H4 (cell line): Measurements from ENCODE around the gene TNFRSF14. TPM values are rescaled to one million over a fixed set of nuclear protein-coding genes. Genes with fewer than 3 reads are reported as not detected.
A peak's percentile ranks its signal among the peaks of the same experiment; 100 is the strongest.

ENCODE experiments used
- DNase-seq: peaks from one replicate; pipeline ENCODE4 v3.0.0-alpha.2; 2015; ENCODE audit warnings: low spot score
- total RNA-seq: library from RNA; depleted of rRNA; stranded (reverse); fragments of >200 nt; shearing (Covaris generic); gene quantifications from 2 replicates; pipeline ENCODE4 v1.2.3, GENCODE V29; 2014; rRNA removed

Gene TNFRSF14
- 3.3 and 9.1 TPM in 2 replicates for total RNA-seq

DNA sequence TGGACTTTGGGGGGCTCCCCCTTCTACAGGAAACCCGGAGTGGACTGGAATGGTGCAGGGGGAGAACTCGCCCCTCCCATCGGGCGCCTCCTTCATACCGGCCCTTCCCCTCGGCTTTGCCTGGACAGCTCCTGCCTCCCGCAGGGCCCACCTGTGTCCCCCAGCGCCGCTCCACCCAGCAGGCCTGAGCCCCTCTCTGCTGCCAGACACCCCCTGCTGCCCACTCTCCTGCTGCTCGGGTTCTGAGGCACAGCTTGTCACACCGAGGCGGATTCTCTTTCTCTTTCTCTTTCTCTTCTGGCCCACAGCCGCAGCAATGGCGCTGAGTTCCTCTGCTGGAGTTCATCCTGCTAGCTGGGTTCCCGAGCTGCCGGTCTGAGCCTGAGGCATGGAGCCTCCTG, at the start of gene TNFRSF14:
Gene TNFRSF14 (plus strand): TSS at position 95 of the 401 bp plus-strand sequence. CDS start 294 bp downstream, at position 389.
- DNase-seq: peak; percentile 56

DNA sequence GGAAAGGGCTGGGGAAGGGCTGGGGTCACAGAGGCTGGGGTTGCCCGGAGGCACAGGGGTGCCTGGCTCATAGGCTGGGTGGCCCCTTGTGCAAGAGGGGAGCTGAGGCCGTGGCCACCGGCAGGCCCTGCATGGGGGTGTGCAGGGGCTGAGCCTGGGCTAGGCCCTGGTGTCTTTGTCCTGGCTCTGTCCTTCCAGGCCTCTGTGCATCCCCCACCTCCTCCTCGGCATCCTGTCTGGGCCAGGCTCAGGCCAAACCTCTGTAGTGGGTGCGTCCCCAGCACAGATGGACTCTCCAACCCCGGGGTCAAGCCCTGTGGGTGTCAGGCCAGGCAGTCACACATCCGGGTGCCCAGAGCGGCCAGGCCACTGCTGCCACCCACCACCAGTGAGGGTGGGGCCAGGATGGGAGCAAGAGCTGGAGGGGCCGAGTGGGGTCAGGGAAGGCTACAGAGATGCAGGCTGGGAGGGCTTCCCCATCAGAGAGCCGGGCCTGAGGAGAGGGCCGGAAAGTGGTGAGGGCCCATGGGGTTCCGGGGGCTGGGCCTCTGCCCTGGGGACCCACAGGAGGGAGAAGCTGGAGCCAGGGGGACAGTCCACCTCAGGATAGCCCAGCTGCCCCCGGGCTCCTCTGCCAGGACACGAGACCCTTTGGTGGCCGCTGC, 49.1 kb upstream of the TNFRSF14 start:
- DNase-seq: no peak

DNA sequence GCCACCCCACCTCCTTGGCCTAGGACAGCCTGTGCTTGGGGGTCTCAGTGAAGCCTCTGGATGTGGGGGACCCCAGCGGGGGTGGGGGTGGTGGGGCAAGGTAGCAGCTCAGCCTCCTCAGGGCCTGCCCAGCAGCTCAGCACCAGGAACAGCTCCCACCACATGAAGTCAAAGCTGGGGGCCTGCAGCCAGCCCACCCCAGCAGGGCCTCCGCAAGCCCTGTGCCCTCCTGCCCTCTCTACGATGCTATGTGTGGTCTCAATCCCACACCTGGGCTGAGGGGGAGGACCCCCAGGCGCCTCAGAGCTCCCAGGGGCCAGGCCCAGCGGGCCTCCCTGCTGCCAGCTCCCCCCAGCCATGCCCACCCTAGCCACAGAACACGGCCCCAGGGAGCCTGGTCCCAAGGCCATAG, 48.4 kb upstream of the TNFRSF14 start:
- DNase-seq: no peak

DNA sequence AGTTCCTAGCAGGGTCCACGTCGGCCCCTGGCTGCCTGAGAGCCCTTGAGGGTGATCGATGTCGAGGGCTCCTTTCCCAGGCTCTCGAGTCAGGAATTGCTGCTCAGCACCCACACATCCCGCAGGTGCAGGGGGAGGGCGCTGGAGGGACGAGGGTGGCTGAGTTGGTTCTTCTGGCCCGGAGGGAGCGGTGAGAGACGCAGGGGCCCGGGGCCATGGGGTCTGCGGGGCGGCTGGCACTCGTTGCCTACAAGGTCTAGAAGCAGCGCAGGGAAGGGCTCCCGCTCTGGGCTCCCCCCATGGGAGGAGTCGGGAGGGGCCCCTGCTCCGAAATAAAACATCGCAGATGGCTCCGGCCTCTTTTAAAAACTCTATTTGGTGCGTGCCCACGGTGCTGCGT, 48.0 kb upstream of the TNFRSF14 start:
- DNase-seq: no peak

DNA sequence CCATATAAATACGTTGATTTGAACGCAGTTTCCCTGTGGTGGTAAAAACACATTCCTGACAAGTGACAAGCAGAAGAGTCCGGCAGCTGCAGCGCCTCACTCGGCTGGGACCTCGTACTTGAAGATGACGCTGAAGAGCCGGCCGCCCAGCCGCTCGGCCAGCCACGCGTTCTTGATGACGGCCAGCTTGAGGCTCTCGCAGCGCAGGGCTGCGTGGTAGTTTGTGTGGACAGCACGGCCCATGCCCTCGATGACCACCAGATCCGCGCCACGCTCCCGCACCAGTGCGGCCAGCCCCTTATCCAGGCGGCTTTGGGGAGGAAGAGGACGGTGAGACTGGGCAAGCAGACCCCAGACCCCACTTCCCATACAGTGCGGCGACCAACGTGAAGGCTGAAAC, 47.4 kb upstream of the TNFRSF14 start:
- no peak for DNase-seq

DNA sequence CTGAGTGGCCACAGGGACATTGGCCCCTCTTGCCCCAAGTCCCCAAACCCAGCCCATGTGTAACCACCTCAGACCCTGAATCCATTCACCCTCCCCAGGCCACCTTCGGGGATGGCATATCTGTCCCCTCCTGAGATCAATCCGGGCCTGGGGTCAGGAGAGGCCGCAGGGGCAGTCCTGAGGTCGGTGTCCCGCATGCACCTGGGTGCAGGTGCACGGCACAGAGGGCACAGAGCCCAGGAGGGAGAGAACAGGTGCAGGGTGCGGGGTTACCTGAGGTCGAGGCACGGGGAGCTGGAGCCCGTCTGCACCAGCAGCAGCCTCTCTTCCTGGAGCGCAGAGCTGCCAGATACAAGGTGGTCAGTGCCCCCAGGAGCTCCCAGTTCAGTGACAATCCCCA, 46.6 kb upstream of the TNFRSF14 start:
- DNase-seq: no peak

DNA sequence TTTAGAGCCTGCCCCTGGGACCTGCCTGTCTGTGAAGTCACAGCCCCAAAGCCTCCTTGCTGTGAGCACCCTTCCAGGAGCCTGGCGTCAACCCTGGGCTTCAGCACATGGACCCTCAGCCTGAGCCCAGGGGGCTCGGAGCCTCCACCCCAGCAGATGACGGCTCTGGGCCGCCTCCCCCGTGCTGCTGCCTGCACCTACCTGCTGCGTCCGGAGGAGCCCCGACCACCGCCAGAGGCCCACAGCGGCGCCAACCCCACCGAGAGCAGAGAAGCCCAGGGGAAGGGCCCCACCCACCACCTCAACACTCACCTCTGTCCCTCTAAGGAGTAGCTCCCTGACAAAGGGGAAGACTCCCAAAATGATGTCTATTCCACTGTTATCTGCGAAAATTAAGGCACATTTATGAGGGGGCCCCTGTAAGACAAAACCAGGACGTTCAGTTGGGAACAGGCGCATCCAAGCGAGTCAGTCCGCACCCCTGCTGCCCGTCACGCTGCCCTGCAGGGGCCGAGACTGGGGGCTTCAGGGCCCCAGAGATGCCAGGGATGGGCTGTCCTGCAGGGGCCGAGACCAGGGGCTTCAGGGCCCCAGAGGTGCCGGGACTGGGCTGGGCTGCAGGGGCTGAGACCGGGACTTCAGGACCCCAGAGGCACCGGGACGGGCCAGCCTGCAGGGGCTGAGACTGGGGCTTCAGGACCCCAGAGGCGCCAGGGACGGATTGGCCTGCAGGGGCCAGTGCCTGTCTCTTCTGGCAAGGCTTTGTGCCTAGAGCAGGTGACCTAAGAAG, 45.6 kb upstream of the TNFRSF14 start:
- DNase-seq: no peak

DNA sequence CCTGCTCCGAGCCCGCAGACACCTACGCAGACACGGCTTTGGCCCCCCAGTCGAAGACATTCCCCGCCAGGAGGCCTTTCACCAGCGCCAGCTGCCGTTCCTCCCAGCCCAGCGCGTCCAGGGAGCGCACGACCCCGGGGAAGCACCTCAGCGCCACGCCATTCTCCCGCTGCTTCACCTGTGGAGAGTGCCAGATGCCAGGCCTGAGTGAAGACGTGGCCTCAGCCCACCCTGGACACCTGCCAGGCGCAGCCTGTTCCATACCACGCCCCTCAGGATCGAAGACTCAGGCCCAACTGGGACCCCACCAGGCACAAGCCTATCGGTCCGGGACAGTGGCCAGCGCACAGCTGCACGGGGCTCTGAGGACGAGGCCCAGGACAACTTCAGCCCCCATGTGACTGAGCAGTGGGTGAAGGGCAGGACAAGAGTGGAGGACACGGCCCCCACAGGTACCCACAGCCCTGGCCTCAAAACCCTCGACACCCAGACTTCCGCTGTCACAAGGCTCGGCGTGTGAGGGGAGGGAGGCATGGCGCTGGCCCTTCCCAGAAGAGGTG, 43.2 kb upstream of the TNFRSF14 start:
- no peak for DNase-seq

DNA sequence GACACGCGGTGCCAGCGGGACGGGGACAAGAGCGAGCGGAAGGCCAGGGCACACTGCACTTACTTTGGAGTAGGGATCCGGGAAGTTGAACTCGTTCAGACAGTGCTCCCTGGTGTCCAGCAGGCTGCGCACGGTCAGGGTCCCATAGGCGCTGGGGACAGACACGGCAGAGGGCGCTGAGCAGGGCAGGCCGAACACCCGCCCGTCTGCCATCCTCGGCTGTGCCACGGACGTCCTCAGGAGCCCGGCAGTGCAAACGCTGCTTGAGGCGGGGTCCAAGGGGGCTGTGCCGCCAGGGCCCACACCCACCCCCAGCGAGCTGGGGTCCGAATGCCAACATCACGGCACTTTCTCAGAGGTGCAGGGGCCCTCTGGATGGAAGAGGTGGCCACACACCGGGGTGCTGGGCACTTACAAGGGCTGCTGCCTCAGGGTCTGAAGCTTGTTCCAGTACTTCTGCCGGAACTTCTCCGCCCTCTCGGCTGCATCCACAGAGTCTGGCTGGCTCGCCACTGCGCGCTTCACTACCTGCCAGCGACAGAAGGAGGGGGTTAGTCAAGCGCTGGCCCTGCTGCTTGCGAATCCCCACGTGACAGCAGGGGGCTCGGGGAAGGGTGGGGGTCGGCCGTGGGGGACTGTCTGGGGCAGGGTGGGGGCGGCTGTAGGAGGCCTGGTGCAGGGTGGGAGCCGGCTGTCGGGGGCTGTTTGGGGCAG, 42.1 kb upstream of the TNFRSF14 start:
- no peak for DNase-seq

- no peak for DNase-seq
Measured at GRCh38 chr1:2514863-2515762, 41.1 kb upstream of the TNFRSF14 start.

DNA sequence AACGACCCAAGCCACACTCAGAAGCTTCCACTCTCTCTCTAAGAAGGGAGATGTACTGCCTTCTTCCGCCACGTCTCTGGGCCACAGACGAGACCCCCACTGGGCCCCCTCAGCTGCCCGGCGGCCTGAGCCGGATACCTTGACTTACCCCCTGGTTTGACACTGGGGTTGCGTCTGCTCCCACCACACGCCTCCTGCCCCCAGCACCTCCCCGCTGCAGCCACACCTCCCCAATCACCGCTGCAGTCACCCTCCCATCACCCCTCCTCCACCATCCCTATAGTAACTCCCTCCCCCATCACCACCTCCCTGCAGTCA, 40.4 kb upstream of the TNFRSF14 start:
- DNase-seq: no peak

DNA sequence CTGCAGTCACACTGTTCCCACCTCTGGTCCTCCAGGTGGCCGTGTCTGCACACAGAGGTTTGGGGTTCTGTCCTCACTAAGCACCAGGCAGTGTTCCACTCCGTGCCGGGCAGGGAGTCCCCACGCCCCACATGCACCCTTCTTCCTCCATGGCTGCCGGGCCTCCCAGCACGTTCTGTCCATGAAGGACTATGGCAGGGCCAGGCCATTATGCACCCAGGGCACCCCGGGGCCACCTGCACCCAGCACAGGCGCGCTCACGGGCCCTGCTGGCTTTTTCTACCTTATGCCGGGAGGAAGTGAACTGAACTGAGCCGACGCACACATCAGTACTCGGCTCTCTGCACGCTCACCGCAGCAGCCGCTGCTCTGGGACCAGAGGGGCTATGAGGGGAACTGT, 40.0 kb upstream of the TNFRSF14 start:
- no peak for DNase-seq

DNA sequence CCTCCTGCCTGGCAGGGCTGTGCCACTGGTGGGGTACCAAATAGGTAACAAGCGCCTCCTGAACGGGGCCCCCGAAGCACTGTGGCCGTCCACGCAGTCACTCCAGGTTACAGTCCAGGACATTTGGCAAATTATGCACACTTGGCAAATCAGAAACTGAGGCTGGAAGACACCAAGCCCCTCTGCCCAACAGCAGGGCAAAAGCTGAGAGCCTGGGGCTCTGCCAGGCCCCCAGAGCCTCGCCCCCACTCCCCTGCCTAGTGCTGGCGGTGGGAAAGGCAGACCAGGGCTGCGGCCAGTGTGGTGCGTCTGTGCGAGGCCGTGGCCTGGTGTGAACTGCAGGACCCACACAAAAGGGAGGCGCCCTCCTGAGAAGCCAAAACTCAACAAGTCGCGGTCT, 39.2 kb upstream of the TNFRSF14 start:
- no peak for DNase-seq

GRCh38 chr1:2517966-2518365, 38.2 kb upstream of the TNFRSF14 start:
- DNase-seq: no peak

DNA sequence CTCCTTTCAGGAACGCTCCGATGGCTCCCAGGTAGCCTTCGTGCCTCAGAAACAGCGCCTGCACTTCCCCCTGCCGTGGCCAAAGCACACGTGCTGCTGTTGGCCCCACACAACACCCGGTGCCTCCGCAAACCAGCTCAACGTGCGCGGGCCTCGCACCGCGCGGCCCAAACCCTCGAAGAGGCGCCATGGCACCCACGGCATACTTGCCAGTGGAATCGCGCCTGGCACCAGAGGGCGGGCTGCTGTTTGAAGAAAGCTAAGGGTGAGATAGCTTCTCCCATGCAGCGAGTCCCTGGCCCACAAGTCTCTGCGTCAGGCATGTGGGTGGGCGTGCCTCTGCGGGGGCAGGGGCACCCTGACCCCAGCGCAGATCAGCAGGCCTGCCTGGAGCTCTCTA, 37.6 kb upstream of the TNFRSF14 start:
- no peak for DNase-seq

DNA sequence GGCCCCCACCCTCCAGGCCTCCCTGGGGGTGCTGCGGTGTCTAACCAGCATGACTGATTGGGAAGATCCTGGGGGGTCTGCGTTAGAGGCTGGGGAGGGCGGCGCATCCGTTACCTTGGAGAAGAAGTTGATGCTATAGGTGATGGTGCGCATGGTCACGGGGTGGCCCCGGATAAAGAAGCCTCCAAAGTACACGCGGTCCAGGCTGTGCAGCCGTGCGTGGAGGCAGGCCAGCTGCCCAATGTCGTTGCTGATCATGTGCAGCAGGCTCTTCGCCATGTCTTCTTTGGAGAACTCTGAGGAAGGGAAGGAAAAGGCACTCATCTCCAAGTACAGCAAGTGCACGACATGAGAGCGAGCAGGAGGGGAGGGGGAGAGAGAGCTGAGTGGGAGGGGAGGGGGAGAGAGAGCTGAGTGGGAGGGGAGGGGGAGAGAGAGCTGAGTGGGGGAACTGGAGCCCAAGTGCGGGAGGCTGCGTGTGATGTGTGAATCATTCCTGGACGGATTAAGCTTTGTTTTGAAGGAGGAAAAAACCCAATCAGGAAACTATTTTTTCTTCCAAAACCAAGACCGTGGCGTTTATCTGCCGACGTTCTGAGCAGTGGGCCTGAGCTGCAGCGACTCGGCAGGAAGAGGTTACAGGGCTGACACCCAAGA, 37.0 kb upstream of the TNFRSF14 start:
- no peak for DNase-seq

- no peak for DNase-seq
Measured at GRCh38 chr1:2519729-2520128, 36.4 kb upstream of the TNFRSF14 start.

GRCh38 chr1:2520206-2520605, 36.0 kb upstream of the TNFRSF14 start:
- DNase-seq: no peak

DNA sequence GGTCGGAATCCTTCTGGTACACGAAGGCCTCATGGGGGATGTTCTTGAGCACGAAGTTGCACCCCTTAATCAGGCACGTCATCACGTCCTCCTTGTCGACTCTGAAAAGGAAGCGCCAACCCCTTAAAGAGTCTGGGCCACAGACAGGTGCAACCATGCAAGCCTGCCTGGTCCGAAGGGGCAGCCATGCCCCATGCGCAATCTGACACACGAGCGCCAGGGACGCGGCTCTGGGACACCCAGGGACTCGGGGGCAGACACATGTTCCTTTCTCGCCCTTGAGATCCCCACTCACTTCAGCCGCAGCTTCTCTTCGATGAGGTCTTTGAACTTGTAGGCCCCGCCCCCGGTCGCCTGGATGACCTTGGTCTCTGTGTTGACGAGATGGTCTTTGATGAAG, 35.4 kb upstream of the TNFRSF14 start:
- no peak for DNase-seq

- DNase-seq: no peak
Measured at GRCh38 chr1:2522230-2522629, 33.9 kb upstream of the TNFRSF14 start.
